ENCODE data around the gene CCDC190. TPM values are rescaled to one million over a fixed set of nuclear protein-coding genes. Genes with fewer than 3 reads are reported as not detected.
"Not testable (repeated sequence)": the region's sequence is repeated elsewhere in the genome, so short reads cannot be mapped to it uniquely, and the experiment has no call there.

CCDC190 gene
- total RNA-seq, 2 experiments from 2014 or later: not detected

GRCh38 chr1:162878000-162878596, 17.1 kb upstream of the CCDC190 start:
- CTCF ChIA-PET: interaction anchor here (0.5 kb wide), 1 partner anchor 410 kb away, joined by 6 read pairs; no protein-coding TSS in a partner anchor

DNA sequence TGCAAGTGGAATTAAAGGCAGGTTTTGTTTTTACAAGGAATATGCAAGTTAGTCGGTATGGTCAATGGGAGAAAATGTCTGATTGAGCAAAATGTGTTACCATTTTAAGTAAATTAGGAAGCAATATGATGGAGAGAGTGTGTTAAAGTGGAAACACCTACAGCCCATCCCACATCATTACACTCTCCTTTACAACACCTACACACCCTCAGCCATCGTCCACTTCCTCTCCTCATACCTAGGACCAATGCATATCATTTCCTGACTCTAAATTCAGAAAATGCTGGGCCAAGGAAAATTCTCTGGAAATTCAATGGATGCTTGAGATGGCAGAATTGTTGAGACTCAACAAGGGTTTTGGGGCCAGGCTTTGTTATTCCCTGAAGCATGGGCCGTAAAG, 16.4 kb upstream of the CCDC190 start:
- ChIA-PET POLR2A (no interaction called here), CTCF (interaction anchor here (0.5 kb wide), 1 partner anchor 409 kb away, joined by 6 read pairs; no protein-coding TSS in a partner anchor)

More at GRCh38 chr1:162878000-162878596, 17.1 kb upstream of the CCDC190 start:
- POLR2A ChIA-PET: no interaction called here

DNA sequence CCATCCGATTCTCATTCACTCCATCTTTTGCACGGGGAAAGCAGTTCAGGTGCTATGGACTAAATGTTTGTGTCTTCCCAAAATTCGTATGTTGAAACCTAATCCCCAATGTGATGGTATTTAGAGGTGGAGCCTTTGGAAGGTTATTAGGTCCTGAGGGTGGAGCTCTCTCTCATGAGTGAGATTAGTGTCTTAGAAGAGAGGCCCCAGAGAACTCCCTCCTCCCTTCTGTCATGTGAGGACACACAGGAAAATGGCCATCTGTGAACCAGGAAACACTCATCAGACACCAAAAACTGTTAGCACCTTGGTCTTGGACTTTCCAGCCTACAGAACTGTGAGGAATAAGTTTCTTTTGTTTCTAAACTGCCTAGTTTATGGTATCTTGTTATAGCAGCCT, 15.8 kb upstream of the CCDC190 start:
- CTCF ChIA-PET: no interaction called here
- POLR2A ChIA-PET: no interaction called here

DNA sequence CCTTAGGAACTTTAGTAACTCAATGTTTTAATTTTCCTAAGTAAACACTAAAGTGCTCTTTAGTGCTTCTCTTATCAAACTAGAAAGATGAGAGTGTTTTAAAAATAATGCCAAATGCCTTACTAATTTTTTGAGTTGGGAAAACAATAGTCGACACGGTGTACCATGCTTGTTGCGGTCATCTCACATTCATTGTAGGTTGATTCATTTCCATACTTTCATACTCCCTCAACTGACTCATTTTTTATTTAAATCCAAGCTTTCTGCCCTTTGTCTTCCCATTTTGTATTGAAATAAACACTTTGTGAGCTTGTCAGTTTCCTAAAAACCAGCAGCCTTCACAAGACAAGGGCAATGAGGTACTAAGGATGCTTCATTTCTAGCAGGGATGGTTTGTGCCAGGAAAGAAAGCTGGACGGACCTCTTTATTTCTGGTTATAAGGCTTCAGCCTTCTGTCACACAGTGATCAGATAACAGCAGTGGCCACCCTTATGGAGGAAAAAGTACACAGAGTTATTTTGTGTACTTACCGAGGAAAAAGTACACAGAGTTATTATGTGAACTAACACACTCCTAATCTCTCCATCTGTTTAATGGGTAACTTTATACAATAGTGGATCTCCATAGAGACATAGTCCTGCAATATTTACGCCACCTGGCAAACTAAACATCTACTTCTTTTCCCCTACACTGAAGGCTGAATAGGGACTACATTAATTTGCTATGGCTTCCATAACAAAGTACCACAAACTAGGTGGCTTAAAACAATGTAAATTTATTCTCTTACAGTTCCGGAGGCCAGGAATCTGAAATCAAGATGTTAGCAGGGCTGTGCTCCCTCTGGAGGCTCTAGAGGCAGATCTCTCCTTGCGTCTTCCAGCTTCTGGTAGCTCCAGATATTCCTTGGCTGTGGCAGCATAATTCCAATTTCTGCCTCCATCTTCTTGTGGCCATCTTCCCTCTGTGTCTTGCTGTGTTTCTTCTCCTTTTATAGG, 13.0 kb upstream of the CCDC190 start:
- POLR2A ChIA-PET: no interaction called here
- CTCF ChIA-PET: no interaction called here

DNA sequence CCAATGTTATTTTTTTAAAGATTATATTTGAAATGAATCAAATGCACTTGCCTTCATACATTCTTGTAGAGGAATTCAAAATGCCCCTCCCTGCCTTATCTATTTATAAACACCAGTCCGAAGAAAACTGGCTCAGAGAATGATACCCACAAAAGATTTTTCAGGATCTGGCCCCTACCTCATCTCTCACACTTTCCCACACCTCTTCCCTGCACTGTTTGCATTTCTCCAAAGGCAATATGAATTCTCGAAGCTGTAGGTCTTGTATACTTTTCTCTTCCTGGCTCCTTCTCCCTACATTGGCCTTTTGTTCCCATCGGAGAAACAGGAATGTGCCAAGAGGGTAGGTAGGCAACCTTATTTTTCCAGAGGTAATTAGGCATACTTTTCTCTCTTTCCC, 12.0 kb upstream of the CCDC190 start:
- ChIA-PET POLR2A (no interaction called here), CTCF (no interaction called here)

DNA sequence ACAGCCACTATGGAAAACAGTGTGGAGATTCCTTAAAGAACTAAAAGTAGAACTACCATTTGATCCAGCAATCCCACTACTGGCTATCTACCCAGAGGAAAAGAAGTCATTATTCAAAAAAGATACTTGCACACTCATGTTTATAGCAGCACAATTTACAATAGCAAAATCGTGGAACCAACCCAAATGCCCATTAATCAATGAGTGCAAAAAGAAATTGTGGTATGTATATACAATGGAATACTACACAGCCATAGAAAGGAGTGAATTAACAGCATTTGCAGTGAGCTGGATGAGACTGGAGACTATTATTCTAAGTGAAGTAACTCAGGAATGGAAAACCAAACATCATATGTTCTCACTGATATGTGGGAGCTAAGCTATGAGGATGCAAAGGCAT, 10.4 kb upstream of the CCDC190 start:
- POLR2A ChIA-PET: not testable (repeated sequence)

DNA sequence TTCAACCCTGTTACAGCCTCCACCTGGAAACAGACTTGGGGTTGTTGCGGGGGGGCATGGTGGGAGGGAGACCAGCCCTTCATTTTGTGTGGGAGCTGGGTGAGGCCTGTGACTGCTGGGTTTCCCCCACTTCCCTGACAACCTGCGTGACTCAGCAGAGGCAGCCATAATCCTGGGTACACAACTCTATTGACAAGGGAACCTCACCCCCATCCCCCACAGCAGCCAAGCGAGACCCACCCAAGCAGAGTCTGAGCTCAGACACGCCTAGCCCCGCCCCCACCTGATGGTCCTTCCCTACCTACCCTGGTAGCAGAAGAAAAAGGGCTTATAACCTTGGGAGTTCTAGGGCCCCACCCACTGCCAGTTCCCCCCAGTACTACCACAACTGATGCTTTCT, 8.0 kb upstream of the CCDC190 start:
- POLR2A ChIA-PET: no interaction called here
- CTCF ChIA-PET: no interaction called here

More for the DNA sequence above, 10.4 kb upstream of the CCDC190 start:
- CTCF ChIA-PET: not testable (repeated sequence)

- POLR2A ChIA-PET: no interaction called here
- CTCF ChIA-PET: no interaction called here
Observed at GRCh38 chr1:162861625-162862024, 650 bp upstream of the CCDC190 start.

DNA sequence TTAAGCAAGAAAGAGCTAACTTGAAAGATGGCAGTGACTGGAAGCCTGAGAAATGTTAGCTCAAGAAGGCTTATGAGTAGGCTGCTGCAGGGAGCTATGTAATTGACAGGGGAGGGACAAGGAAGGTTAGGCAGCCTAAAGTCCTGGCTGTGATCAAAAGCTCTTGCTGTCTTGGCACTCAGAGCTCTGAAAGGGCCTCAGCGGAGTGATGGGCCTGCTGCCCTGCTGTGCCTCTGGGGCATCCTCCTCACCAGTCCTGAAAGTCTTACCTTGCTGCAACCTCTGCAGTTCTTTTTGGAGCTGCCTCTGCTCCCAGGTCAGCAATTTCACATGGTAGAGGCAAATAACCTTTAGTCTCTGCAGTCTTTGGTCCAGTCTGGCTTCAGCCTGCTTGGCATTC, 1.8 kb downstream of the CCDC190 start:
- CTCF ChIA-PET: no interaction called here
- POLR2A ChIA-PET: no interaction called here

- CTCF ChIA-PET: no interaction called here
- POLR2A ChIA-PET: no interaction called here
Observed at GRCh38 chr1:162857850-162858249, 3.1 kb downstream of the CCDC190 start.

- POLR2A ChIA-PET: no interaction called here
- CTCF ChIA-PET: no interaction called here
Observed at GRCh38 chr1:162856260-162856659, 4.7 kb downstream of the CCDC190 start.

GRCh38 chr1:162855461-162856150, 5.4 kb downstream of the CCDC190 start:
- CTCF ChIA-PET: no interaction called here
- POLR2A ChIA-PET: no interaction called here

GRCh38 chr1:162854245-162854882, 6.6 kb downstream of the CCDC190 start:
- ChIA-PET POLR2A (no interaction called here), CTCF (interaction anchor here (0.7 to 1.0 kb wide), 2 partner anchors 321 to 459 kb away, joined by 3 to 5 read pairs; no protein-coding TSS in a partner anchor)

GRCh38 chr1:162851341-162851740, 9.6 kb downstream of the CCDC190 start:
- ChIA-PET POLR2A (no interaction called here), CTCF (interaction anchor here (0.7 kb wide), 1 partner anchor 280 kb away, joined by 4 read pairs; no protein-coding TSS in a partner anchor)

- POLR2A ChIA-PET: no interaction called here
- CTCF ChIA-PET: no interaction called here
Observed at GRCh38 chr1:162849711-162850110, 11.3 kb downstream of the CCDC190 start.

GRCh38 chr1:162847839-162848453, 13.0 kb downstream of the CCDC190 start:
- ChIA-PET POLR2A (no interaction called here), CTCF (interaction anchor here (1.2 kb wide), 1 partner anchor 473 kb away, joined by 3 read pairs; the partner anchor contains the start of gene NUF2)

DNA sequence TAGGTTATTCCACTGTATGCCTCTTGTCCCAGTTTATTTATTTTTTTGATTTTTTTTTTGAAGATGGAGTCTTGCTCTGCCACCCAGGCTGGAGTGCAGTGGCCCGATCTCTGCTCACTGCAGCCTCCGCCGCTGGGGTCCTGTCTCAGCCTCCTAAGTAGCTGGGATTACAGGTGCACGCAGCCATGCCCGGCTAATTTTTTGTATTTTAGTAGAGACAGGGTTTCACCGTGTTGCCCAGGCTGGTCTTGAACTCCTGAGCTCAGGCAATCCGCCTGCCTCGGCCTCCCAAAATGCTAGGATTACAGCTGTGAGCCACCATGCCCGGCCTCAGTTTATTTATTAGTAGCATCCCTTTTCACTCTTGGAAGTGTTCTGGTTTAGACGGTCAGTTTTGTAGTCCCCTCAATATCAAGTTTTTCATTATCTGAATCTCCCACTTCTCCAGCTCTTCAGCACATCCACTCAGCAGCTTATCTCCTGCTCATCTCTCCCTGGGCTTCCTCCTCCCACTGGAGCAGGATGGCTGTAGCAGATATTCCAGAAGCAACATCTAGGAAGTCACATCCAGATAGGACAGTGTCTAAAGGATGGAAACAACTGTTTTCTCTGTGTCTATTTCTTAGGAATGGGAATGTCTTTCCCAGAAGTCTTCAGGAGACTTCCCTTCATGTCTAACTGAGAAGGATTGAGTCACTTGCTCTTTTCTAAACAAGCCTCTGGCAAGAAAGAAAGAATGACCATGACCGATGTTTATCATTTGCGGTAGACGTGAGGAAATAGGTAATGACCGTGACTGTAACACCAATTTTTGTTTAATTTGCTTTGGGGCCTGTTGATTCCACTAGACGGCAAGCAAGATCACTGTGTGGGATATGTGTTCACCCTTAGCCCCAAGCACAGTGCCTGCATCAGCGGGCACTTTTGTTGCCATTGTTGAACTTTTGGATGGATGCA, 14.4 kb downstream of the CCDC190 start:
- ChIA-PET CTCF (interaction anchor here (0.6 kb wide), 1 partner anchor 10 kb away, joined by 3 read pairs; no protein-coding TSS in a partner anchor), POLR2A (no interaction called here)

DNA sequence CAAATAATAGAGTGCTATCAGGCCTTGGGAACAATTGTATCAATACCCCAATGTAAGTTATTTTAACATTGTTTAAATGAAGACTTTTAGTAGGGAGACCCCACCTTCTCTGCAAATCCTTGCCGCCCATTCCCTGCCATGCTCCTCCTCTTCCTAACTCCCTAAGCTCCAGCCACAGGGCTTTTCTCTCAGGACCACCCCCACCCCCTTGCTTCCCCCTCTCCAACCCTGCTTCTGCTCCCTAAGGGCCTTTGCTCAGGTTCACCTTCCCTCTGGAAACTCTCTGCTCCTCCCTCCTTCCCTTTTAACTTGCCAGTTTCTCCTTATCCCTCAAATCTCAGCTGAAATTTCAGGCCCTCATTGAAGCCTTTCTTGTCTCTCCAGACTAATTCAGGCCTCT, 16.8 kb downstream of the CCDC190 start:
- CTCF ChIA-PET: no interaction called here
- POLR2A ChIA-PET: no interaction called here
